Hematopoietic multipotent progenitor cell treated with erythropoietin and hydrocortisone succinate and interleukin-3 and kit ligand, for 6 days (in vitro differentiated cells): ENCODE data around the gene CNNM4.
A peak's percentile ranks its signal among the peaks of the same experiment; 100 is the strongest.

Experiments used
- DNase-seq: peaks from one replicate; pipeline ENCODE4 v3.0.0-alpha.2; 2015

CNNM4 gene

DNA sequence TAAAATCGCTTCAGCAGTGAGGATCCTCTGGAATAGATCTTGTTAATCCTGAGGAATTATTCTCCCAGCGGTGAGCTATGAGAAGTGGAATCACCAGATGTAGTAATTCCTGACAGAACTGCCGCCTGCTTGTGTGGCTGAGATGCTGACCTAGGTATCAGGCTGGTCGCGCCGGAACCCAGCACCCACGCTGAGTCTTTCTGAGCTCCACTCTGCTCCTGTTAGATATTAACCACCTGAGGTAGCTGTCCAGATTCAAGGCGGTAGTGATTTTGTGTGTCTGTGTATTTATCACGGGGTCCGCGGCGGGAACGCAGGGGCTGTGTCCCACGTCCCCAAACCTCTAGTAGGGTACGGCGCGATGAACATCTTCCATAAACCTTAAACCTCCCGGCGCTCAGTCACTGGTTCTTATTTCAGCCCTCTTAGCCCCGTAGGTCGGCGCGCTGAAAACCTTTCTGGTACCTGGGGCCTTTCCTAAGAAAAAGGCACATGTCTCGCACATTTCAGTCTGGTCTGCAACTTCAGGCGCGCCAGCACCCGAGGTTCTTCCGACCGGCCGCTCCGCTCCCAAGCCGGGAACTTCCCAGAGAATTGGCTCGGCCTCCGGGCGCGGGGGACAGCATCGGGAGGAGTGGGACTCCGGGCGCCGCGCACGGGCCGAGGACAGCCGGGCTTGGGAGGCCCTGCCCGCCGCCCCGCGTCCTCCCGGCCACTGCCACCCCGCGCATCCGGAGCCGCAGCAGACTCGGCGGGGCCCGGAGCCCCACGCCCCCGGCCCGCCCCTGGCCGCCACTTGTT is 54.8 kb downstream of the CNNM4 start:
- DNase-seq: peak; percentile 42

DNA sequence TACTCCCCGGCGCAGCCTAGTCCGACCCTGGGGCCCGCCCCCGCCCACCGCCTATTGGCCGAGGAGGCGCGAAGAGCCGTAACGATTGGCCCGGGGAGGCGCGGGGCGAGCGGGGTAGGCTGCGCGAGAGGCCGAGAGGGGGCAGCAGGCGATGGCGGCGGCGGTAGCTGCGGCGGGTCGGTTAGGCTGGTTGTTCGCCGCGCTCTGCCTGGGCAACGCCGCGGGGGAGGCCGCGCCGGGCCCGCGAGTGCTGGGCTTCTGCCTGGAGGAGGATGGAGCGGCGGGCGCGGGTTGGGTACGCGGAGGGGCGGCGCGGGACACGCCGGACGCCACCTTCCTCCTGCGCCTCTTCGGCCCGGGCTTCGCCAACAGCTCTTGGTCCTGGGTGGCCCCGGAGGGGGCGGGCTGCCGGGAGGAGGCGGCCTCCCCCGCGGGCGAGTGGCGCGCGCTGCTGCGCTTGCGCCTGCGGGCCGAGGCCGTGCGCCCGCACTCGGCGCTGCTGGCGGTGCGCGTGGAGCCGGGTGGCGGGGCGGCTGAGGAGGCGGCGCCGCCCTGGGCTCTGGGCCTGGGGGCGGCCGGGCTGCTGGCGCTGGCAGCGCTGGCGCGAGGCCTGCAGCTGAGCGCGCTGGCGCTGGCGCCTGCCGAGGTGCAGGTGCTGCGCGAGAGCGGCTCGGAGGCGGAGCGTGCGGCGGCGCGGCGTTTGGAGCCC is 55.6 kb downstream of the CNNM4 start, which contains the start of gene CNNM3:
TSS of gene CNNM3 (plus strand) at position 142 of the 709 bp plus-strand sequence. CDS start at position 152, 10 bp downstream.
- peak; percentile 95 for DNase-seq

DNA sequence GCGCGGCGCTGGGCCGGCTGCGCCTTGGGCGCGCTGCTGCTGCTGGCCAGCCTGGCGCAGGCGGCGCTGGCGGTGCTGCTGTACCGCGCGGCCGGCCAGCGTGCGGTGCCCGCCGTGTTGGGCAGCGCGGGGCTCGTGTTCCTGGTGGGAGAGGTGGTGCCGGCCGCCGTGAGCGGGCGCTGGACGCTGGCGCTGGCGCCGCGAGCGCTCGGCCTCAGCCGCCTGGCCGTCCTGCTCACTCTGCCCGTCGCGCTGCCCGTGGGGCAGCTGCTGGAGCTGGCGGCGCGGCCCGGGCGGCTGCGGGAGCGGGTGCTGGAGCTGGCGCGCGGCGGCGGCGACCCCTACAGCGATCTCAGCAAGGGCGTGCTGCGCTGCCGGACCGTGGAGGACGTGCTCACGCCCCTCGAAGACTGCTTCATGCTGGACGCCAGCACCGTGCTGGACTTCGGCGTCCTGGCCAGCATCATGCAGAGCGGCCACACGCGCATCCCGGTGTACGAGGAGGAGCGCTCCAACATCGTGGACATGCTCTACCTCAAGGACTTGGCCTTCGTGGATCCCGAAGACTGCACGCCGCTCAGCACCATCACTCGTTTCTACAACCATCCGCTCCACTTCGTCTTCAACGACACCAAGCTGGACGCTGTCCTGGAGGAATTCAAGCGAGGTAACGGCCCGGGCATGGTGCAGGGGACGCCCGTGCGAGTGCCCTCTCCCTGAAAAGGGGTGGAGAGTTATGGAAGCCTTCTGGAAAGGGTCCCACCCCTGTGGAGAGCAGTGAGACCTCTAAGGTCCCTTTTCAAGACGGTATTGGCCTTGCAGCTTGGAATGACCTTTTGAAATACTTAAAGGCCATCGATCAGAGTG is 56.4 kb downstream of the CNNM4 start:
- no peak for DNase-seq

DNA sequence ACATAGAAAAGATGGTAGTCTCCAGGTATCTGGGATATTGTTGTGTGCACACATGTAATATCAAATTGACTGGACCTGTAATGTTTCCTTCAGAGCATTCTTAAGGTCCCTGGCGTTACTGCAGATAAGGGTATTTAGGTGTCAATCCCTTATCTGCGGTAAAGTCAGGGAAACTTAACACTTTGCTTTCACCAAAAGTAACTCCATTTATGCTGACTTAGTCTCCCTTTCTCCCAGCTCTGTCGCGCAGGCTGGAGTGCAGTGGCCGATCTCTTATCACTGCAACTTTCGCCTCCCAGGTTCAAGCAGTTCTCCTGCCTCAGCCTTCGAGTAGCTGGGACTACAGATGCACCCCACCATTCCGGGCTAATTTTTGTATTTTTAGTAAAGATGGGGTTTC is 57.2 kb downstream of the CNNM4 start:
- DNase-seq: peak; percentile 46

DNA sequence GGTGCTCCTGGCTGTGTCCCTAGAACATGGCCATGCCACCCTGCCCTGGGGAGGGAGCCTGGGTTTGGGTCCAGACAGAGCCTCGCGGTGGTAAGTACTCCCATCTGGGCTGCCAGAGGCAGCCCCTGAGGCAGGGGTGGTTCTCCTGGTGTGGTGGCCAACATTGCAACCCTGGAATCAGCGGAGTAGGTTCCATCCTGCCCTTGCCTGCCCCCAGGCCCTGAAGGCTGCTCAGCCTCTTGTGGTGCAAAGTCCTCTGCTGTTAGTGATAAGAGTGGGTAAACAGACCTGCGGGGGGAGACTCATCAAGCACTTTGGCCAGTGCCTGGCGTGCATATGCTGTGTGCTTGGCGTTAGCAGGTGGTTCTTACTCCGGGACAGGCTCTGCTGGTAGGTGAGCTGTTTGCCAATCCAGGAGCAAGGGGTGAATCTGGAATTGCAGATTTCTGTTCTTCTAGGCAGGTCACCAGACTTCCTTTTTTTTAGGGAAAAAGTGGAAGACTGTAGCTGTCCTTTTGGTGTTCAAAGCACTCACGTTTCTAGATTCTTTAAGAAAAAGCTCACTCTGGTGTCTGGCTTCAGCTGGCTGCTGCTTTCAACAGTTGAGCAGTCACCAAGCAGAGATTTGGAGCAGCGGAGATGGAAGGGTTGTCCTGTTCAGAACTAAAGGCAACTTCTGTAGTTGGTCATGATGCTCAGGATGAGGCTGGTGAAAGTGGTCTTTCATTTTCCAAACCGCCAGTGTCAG is 58.6 kb downstream of the CNNM4 start:
- peak; percentile 94 for DNase-seq

DNA sequence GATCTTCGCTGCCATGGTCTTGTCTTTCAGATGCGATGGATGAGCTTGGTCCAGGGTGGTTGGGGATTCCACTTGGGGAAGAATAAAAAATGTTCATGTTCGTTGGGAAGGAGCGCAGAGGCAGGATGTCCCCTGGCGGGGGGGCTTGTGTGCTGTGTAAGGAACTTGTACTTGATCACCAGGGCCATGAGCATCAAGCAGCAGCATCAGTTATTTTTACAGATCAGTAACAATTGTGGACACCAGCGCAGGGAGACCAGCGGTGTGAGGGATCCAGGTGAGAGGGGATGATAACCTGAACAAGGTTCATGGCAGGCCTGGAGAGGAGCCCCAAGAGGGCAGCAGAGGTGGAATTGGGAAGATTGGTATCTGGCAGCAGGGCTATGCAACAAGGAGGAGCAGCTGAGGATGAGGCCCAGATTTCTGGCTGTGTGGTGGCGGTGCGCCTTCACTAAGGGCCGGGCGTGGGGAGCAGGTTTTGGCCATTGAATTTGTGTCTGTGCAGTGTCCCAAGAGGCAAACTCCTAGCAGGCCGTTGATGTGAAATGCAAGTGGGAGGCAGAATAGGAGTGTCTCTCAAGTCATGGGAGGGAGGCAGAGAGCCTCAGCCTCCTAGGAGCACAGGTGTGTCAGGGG is 59.3 kb downstream of the CNNM4 start:
- no peak for DNase-seq

DNA sequence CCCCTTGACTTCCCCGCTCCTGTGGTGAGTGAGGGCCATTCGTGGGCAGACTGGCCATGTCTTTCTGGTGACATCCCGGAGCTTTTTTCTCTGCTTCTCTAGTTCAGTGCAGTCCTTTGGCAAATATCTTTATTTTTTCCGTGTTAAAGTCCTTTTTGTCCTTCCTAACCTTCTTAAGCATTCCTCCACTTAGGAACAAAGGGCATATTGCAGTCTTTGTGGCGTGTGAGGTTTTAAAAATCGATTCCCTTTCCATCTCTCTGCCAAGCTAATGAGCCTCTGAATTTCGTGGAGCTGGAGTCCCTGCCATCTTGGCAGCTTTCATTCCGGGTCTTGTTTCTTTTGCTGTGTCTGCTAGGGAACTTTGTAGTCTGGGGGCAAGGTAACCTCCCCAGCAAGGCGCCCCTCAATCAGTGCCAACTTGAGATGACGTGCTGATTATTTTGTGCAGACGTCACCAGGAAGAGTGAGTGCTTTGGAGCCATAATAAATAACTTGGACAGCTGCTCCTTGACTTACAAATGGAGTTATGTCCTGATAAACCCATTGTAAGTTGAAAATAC is 60.5 kb downstream of the CNNM4 start:
- DNase-seq: no peak

DNA sequence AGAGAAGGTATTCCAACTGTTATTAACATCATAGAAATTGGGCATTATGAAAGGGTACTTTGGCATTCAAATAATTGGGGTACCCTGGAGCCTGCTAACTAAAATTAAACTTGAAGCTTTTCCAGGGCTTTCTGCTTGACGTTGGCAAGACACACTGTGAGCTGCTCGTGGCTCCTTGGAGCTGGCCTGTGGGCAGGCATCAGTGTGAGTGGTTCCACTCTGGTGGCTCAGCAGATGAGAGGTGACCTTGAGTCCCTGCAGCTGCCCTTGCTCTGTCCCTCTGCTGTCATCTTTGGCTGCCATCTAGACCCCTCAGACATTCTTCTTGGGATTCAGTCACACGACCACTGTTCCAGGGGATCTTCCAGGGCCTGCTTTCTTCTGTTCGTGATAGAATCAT is 62.1 kb downstream of the CNNM4 start:
- DNase-seq: no peak

DNA sequence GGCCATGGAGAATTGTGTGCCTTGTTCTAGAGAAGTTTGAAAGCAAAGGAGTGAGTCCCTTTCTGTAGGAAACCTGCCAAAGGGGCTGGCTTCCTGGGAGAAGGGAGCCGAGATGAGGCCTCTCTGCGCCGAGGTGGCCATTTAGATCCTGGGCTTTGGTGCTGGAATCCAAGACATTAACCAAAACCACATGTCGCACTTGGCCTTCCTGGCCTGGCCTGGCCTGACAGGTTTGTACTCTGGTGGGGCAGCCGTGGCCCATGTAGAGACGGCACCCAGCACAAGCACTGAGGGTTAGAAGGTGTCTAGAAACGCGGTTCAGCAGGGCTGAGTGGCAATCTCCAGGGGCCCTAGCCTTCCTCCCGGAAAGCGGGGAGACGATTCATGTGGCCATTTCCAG is 62.5 kb downstream of the CNNM4 start:
- DNase-seq: no peak

DNA sequence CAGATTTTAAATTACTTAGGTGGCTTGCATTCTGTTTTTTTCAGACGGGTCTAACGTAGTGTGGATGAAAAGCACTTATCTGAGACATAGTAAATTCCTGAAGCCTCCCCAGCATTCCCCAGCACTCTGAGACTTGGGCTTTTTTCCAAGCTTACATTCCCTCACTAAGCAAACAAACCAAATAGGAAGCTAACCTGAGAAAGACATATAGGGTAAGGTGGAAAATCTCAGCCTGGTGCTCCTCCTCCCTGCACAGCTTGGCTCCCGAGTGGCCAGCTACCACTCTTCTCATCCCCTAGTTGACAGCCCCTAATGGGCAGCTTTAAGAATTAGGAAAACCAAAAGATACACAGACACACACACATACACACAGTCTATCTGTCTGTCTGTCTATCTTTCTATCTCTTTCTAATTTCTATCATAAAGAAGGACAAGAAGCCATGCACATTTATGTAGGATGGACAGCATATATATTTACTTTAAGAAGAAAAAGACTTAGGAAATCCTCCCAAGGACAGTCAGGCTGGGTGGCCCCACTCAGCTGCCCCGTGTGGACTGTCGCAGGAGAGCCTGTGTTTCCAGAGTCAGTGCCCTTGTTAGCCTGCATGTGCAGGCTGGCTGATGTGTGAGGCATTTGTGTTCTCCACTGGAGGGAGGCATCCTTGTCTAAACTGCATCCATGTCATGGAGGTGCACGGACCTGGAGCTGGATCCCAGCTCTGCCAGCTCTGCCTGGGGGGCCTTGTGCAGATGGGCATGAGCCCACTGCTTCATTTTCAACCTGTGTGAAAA is 63.6 kb downstream of the CNNM4 start:
- DNase-seq: no peak

DNA sequence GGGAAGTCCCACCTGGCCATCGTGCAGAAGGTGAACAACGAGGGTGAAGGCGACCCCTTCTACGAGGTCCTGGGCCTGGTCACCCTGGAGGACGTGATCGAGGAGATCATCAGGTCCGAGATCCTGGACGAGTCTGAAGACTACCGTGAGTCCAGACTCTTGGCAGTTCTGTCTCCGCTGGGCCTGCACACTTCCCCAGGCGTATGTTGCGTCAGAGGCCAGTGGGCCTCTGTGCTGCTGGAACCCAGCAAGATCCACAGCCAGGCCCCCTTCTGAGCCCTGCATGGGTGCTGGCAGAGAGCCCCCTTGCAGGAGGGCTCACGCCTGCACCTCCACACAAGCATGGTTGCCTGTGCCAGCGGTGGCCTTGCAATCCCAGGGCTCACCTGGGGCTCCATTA is 64.4 kb downstream of the CNNM4 start:
- no peak for DNase-seq

DNA sequence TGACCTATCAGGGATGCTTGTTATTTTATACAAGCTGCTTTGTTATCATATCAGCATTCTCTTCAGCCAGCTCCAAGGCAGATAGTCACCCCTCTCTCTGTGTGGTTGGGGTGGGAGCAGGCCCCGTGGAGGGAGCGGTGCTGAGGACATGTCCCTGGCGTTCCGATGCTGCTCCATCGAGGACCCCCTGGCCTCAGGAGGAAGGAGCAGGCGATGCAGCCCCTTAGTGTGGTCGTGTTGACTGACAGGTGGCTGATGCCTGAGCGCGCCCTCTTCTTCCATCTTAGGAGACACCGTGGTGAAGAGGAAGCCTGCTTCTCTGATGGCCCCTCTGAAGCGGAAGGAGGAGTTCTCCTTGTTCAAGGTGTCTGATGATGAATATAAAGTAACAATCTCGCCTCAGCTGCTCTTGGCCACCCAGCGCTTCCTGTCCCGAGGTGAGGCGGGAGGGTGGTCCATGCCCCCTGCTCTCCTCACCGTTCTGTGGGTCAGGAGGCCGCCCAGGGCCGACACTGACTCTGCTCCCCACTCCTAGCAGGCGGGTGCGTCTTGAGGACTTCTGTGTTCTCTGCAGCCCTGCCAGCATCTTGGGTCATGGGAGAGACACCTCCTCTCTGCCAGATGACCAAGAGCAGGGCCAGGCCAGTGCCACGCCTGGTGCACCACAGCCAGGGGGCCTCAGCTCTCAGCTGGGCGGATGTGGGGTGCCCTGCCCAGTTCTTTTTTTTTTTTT is 66.0 kb downstream of the CNNM4 start:
- DNase-seq: no peak

DNA sequence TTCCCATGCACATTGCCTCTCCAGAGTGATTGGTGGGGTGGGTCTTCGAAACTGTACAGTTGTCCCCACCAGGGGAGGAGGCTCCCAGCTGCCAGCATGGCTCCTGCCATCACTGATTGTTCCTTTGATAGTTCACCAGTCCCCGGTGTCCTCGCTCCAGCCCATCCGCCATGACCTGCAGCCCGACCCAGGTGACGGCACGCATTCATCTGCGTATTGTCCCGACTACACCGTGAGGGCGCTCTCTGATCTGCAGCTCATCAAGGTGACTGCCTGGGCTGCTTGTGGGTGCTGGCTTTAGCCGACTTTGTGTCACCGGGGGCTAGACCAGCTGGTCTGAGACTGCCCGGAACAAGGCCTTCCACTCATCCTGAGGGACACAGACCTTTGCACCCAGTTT is 67.7 kb downstream of the CNNM4 start:
- no peak for DNase-seq

DNA sequence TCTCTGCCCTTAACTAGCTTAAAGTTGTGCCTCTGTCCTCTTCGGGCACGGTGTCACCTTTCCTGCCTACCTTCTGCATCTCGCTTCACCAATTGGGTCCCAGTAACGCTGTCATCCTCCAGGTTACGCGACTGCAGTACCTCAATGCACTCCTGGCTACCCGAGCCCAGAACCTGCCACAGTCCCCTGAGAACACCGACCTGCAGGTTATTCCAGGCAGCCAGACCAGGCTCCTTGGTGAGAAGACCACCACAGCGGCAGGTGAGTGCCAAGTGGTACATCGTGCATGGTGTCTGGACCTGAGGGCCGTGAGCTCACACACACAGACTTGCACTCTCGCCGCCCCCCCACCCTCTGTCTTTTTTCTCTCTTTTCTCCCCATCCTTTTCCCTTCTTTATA is 68.2 kb downstream of the CNNM4 start:
- DNase-seq: no peak

DNA sequence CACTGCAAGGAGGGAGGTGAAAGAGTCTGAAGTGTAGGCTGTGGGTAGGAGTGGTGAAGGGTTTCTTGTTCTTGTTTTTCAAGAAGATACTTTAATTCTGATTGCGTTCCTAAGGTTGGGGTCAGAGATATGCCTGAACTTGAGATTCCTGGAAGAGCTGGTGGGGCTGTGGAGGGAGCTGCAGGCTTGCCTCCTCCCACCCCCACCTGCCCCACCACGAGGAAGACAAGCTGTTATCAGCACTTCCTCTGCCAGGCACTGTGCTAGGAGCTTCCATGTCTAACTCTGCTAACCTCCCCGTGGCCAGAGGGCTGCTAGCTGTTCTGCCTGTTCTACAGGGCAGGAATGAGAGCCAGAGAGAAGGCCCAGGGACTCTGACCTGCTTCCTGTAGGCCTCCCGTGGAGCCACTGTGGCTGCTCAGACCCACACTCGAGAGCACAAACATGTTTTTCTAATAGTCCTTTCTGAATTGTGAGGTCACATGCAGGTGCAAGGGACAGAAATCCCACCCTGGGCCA is 69.4 kb downstream of the CNNM4 start:
- DNase-seq: peak; percentile 65

DNA sequence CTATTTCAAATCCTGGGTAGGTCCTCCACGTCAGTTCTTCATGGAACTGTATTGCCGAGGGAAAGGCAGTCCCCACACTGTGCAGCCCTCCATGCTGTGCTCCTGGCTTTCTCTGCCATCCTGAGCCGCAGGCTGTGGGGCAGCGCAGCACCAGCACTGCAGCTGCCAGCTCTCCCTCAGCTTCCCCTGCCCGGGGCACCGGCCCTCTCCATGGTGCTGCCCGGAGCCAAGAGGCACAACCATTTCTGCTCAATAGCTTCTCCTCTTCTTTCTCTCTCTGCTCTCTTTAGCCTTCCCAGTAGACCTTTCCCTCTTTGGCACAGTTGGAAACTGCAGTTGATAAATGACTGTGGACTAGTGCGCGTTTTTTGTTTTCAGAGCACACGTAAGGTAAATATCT is 71.0 kb downstream of the CNNM4 start:
- DNase-seq: no peak

DNA sequence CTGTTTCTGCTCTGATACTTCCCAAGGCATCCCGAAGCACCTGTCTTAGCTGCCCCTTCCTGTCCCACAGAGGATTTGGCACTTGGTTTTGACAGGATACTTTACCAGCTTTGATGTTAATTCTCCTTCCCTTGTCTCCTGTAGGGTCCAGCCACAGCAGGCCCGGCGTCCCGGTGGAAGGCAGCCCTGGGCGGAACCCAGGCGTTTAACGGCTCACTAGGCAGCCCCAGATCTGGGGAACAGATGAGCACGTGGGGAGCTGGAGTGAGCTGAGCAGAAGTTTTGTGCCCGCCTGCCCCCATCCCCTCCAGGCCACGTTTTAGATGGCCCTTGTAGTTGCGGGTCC is 71.7 kb downstream of the CNNM4 start:
- DNase-seq: no peak

DNA sequence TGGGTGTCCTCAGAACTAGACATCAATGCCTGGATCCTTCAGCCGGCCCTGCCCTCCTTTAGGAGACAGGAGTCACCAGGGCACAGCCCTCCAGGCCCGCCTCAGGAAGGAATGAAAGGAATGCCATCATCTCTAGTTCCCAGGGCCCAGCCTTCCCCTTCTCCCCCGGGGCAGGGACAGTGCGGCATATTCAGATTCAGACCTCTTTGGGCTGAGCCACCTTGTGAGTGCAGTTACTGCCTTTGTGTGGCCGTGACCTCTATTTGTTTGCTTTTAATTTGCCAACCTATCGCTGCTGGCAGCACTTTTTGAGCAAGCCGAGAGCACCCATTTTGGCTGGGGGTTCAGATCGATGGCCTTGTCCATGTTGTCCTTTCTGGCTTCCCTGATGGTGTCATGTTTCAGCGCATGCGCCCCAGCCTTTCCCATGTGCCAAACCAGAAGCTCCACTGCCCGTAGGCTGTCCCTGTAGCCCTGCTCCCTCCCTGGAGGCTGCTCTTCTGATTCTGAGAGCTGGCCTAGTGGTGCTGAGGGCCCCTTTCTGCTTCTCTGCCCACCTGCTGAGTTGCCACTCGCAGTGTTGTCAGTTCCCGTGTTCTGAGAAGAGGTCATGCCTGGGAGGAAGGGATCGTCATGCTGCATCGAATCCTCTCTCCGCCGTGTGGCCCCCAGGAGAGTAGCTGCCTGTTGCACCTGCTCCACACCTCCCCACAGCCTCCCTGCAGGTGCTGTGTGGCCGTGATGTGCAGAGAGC is 72.2 kb downstream of the CNNM4 start:
- no peak for DNase-seq

DNA sequence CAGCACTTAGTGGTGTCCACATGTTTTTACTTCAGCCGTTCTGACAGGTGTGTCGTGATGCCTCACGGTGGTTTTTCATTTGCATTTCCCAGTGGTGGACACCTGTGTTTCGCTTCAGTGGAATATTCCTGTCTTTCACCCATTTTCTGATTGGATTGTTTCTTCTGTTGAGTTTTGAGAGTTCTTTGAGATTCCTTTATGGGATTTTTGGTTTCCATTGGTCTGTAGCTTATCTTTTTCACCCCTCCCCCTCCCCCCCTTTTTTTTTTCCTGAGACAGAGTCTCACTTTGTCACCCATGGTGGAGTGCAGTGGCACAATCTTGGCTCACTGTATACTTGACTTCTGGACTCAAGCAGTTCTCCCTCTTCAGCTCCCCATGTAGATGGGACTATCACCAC is 75.1 kb downstream of the CNNM4 start:
- no peak for DNase-seq
